H1 (cell line): ENCODE results near the gene COL27A1. TPM values are rescaled to one million over a fixed set of nuclear protein-coding genes. Genes with fewer than 3 reads are reported as not detected.

Experiments used
- ASH2L ChIP-seq: fragments of 200-600, 300-600 bp; sonication (generic); IDR thresholded peaks from one replicate; pipeline ENCODE4 v1.7.1; 2017; ENCODE audit warnings: low read length
- CREB1 ChIP-seq: IDR thresholded peaks from 2 replicates; pipeline ENCODE4 v1.6.1; 2012; ENCODE audit warnings: inconsistent platforms
- CTBP2 ChIP-seq: IDR thresholded peaks from 2 replicates; pipeline ENCODE4 v1.7.0; 2011; ENCODE audit warnings: borderline replicate concordance, mild to moderate bottlenecking, moderate library complexity, mixed read lengths, low read length; ENCODE audit not compliant: insufficient read depth, insufficient read length
- NANOG ChIP-seq: IDR thresholded peaks from 2 replicates; pipeline ENCODE4 v1.6.1; 2011; ENCODE audit warnings: low read length, low read depth, mild to moderate bottlenecking, inconsistent platforms; ENCODE audit not compliant: insufficient read depth, poor library complexity, severe bottlenecking
- POU5F1 ChIP-seq: IDR thresholded peaks from 2 replicates; pipeline ENCODE4 v1.6.1; 2011; ENCODE audit warnings: low read depth, mild to moderate bottlenecking, low read length, moderate library complexity
- SP4 ChIP-seq: IDR thresholded peaks from 2 replicates; pipeline ENCODE4 v1.6.1; 2012; ENCODE audit warnings: low read length, inconsistent platforms
- polyA plus RNA-seq, 7 experiments: library from polyadenylated mRNA; depleted of rRNA in 3 of 7; stranded (reverse) in 5 of 7; unstranded in 2 of 7; fragments of >200 nt in 5 of 7; fragments of 200-250 nt in 2 of 7; gene quantifications; 1 replicate in 5 of 7; 2 replicates in 1 of 7; 4 replicates in 1 of 7; pipeline versions ENCODE4 v1.2.1 to v1.2.3, GENCODE V29; 2011 to 2013; ENCODE audit warnings: missing spikeins in 2 of 7, mixed read lengths in 2 of 7
- total RNA-seq: library from RNA; stranded (reverse); fragmentation: NEBNext Ultra II Directional; extraction: Animal tissue kit (Norgen Biotek cat#: 25700); gene quantifications from 2 replicates; pipeline ENCODE4 v1.2.1, GENCODE V29; 2021
- TF ChIP-seq, protein P1 (sequence below): IDR thresholded peaks from 2 replicates; pipeline ENCODE4 v1.6.1; 2012; ENCODE audit warnings: low read length, inconsistent platforms

Gene COL27A1
- total and polyA plus RNA-seq, 2 of the 8 experiments (the other 6 are each of a cell fraction or from before 2014, with no cell fraction given): 15.1 to 22.8 TPM

DNA sequence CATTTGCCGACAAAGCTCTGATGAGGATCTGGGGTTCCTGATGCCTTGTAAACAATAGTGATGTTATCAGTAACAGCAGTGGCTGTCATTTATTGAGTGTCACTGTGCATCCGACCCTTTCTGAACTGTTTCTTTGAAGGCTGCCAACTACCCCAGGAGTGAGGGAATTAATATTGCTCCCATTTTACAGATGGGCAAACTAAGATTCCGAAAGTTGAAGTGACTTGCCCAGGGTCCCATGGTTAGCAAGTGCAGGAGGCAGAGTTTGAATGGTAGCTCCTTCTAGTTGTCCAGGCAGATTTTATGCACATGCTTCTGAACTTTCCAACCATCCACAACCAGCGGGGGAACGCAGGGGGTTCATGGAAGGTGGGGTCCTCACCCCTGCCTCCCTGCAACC, 81.9 kb downstream of the COL27A1 start (continued):
- no peak for TF ChIP-seq ASH2L
- TF ChIP-seq NANOG: no peak
- TF ChIP-seq CTBP2: no peak
- TF ChIP-seq, protein P1, sequence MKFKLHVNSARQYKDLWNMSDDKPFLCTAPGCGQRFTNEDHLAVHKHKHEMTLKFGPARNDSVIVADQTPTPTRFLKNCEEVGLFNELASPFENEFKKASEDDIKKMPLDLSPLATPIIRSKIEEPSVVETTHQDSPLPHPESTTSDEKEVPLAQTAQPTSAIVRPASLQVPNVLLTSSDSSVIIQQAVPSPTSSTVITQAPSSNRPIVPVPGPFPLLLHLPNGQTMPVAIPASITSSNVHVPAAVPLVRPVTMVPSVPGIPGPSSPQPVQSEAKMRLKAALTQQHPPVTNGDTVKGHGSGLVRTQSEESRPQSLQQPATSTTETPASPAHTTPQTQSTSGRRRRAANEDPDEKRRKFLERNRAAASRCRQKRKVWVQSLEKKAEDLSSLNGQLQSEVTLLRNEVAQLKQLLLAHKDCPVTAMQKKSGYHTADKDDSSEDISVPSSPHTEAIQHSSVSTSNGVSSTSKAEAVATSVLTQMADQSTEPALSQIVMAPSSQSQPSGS: no peak
- no peak for TF ChIP-seq SP4
- no peak for TF ChIP-seq POU5F1
- no peak for TF ChIP-seq CREB1
- TF ChIP-seq, all 59 proteins: peak for 0
